ENCODE data around the gene FANCM. TPM values are rescaled to one million over a fixed set of nuclear protein-coding genes. Genes with fewer than 3 reads are reported as not detected.

The FANCM gene
- total RNA-seq, 2 donors from 2014 or later, result 4.7 to 8.8 TPM

DNA sequence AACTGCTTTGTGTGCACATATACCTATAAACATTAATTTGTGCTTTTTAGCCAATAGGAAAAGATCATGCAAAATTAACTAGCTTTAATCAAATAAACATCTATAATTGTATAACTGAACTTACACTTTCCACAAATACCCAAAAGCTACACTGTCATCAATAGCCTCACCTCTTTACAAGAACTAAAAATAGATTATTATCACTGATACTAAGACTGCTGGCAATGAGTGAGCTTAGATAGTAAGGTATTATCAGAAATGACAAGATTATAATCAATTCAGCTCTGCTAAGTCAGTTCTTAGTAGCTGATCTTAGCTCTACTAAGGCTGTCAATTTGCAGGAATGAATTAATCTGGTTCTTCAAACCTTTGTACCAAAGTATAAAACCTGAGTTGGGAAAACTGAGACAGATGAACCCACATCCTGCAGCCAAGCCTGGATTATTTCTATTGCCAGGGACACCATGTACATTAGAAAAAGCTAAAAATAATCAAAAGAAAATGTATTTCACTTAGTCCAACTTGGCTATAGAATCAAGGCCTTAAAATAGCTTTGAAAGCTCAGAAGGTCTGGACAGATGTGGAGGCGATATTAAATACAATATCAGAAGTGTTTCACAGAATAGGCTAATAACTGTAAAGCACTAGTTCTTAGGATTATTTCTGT, 6.6 kb upstream of the FANCM start:
- no peaks in the 10 kb centered on the region for H3K27me3 ChIP-seq
- TF ChIP-seq, protein P1, sequence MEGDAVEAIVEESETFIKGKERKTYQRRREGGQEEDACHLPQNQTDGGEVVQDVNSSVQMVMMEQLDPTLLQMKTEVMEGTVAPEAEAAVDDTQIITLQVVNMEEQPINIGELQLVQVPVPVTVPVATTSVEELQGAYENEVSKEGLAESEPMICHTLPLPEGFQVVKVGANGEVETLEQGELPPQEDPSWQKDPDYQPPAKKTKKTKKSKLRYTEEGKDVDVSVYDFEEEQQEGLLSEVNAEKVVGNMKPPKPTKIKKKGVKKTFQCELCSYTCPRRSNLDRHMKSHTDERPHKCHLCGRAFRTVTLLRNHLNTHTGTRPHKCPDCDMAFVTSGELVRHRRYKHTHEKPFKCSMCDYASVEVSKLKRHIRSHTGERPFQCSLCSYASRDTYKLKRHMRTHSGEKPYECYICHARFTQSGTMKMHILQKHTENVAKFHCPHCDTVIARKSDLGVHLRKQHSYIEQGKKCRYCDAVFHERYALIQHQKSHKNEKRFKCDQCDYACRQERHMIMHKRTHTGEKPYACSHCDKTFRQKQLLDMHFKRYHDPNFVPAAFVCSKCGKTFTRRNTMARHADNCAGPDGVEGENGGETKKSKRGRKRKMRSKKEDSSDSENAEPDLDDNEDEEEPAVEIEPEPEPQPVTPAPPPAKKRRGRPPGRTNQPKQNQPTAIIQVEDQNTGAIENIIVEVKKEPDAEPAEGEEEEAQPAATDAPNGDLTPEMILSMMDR (IDR thresholded peaks at IDR 0.05), result no peak
- intact Hi-C loops (cut with DNase I), result loop anchor here (5.0 kb wide), 1 partner anchor 42 kb away; no protein-coding TSS in a partner anchor
- no peaks in the 10 kb centered on the region for H3K4me1 ChIP-seq
- H3K27ac ChIP-seq, result no peak overlapping the region
- no peak for DNase-seq
- H3K9me3 ChIP-seq, result no peaks in the 10 kb centered on the region
- H3K4me3 ChIP-seq, result no peak overlapping the region
- H3K9ac ChIP-seq (ENCODE audit: low read depth in 2 of 2, low read length in 2 of 2), result no peak overlapping the region
- no peaks in the 10 kb centered on the region for H3K36me3 ChIP-seq

DNA sequence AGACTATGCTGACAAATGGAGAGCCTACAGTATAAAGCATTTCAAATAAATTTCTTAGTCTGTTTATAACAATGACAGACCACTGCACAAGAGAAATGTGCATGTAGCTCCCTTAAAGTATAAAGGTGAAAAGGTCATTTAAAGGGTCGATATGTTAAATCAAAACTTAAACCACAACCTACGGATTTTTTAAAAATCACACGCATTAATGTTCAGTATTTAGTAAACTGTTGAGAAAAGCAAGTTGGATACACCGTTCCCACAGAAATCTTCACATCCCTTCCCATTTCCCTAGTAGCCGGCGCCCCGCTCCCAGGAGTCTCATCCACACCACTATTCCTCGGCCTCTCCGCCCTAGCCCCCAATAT, 2.1 kb upstream of the FANCM start:
- peak overlapping the region; percentile 60 for H3K4me3 ChIP-seq
- no peaks in the 10 kb centered on the region for H3K36me3 ChIP-seq
- H3K9ac ChIP-seq (ENCODE audit: low read depth in 2 of 2, low read length in 2 of 2), result peak overlapping the region; percentile 90 to 92
- no peak for DNase-seq
- intact Hi-C loops (cut with DNase I), result loop anchor here (10.0 kb wide), 1 partner anchor 219 kb away; no protein-coding TSS in a partner anchor
- H3K9me3 ChIP-seq, result no peaks in the 10 kb centered on the region
- H3K27ac ChIP-seq, result peak overlapping the region; percentile 80
- H3K27me3 ChIP-seq, result no peaks in the 10 kb centered on the region
- H3K4me1 ChIP-seq, result peaks cover 10% of the 10 kb centered on the region
- TF ChIP-seq, protein P1 (IDR thresholded peaks at IDR 0.05), result no peak

DNA sequence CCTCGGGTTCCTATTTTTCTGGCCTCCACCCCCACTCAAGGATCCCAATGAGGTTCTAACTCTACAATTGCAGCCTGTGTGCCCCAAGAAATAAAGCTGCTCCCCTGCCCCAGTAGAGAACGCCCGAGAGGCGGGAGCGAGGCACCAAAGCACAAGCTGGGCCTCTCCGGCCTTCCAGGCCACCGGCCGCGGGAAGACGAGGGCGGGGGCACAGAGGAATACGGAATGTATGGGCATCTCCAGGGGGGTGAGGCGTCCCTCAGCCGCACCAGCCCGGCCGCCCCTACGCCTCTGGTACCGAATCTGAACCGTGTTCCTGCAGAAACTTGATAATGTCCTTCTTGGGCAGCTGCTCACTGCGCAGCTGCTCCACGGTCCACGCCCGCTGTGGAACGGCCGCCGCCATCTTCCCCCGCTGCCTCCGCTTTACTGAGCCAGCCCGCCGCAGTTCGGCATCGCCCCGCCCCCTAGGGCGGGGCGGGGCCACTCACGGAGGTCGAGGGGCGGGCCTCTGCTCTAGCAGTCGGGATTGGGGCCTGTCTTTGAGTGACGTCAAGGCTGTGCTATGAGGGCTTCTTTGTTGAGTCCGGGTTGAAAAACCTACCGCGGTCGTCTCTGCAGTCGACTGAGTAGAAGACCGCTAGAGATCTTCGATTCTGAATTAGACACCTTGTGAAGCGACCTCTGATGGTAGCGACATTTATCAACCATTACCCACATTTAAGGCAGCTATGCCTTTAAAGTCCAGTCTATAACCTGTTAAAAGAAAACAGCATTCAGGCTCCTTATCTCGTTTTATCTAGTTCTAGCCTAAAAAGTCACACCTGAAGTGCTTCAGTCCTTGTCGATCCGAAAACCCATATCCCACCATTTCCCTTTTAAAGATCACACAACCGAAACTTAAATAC, 1.4 kb upstream of the FANCM start, which contains the start of gene FKBP3:
Gene FKBP3, minus strand, starts transcription at position 431 of the 908 bp plus-strand sequence. Its CDS starts 25 bp downstream, at position 406.
- Histone ChIP-seq H3K27ac (peak within 1 kb of the TSS; percentile 80), H3K9me3 (no peaks in the 10 kb centered on the region), H3K4me1 (peaks cover 10% of the 10 kb centered on the region), H3K9ac (ENCODE audit: low read depth in 2 of 2, low read length in 2 of 2) (peak within 1 kb of the TSS; percentile 90 to 92), H3K27me3 (no peaks in the 10 kb centered on the region), H3K4me3 (peak within 1 kb of the TSS; percentile 60), H3K36me3 (no peaks in the 10 kb centered on the region)
- intact Hi-C loops (cut with DNase I), result loop anchor here (10.0 kb wide), 1 partner anchor 220 kb away; no protein-coding TSS in a partner anchor
- TF ChIP-seq, protein P1 (IDR thresholded peaks at IDR 0.05), result no peak
- peak; percentile 97 for DNase-seq

DNA sequence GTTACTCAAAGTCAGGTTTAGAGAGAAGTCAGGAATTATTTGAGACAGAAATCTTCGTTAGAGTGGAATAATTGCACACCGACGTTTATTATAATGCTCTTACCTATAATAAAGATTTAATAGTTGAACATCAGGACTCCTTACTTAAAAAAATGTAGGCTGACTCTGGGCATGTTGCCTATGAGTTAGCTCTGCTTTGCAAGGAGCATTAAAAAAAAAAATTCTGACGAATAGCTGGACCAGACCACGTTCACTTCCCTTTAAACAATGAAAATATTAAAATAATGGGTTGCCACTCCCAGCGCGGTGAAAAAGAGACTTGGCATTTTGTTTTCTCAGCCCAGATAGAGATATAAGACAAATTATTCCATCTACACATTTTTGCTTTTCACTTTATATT, 574 bp upstream of the FANCM start:
- H3K4me1 ChIP-seq, result peaks cover 10% of the 10 kb centered on the region
- DNase-seq, result peak; percentile 20

DNA sequence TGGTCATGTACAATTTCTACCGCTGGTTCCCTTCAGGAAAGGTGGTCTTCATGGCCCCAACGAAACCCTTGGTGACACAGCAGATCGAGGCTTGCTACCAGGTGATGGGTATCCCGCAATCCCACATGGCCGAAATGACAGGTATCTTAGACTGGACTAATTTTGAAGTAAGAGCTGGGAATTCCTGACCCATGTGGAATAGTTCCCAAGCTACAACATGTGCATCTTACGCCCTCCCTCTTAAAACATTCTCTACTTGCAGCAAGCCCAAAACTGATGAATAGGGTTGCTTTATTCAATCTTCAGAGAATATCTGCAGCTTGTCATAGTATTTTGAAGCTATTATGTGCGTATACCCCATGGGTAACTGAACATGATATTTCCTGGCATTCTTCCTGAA, 669 bp downstream of the FANCM start:
- no peaks in the 10 kb centered on the region for H3K9me3 ChIP-seq
- H3K27ac ChIP-seq, result no peak overlapping the region
- peak overlapping the region in 1 of 2 donors; percentile 92 for H3K9ac ChIP-seq (ENCODE audit: low read depth in 2 of 2, low read length in 2 of 2)
- H3K4me3 ChIP-seq, result peak overlapping the region; percentile 60
- peaks cover 10% of the 10 kb centered on the region for H3K4me1 ChIP-seq
- TF ChIP-seq, protein P1 (IDR thresholded peaks at IDR 0.05), result no peak
- intact Hi-C loops (cut with DNase I), result loop anchor here (5.0 to 10.0 kb wide), 2 partner anchors 174 to 222 kb away; partner anchors contain the start of genes KLHL28 and TOGARAM1
- H3K36me3 ChIP-seq, result no peaks in the 10 kb centered on the region
- DNase-seq, result no peak
- no peaks in the 10 kb centered on the region for H3K27me3 ChIP-seq

More for the DNA sequence above, 574 bp upstream of the FANCM start:
- Histone ChIP-seq H3K27me3 (no peaks in the 10 kb centered on the region), H3K4me3 (peak overlapping the region; percentile 60), H3K9me3 (no peaks in the 10 kb centered on the region), H3K9ac (ENCODE audit: low read depth in 2 of 2, low read length in 2 of 2) (peak overlapping the region in 1 of 2 donors; percentile 92), H3K27ac (peak overlapping the region; percentile 80), H3K36me3 (no peaks in the 10 kb centered on the region)
- TF ChIP-seq, protein P1 (IDR thresholded peaks at IDR 0.05), result no peak
- intact Hi-C loops (cut with DNase I), result loop anchor here (5.0 to 10.0 kb wide), 2 partner anchors 173 to 220 kb away; partner anchors contain the start of genes KLHL28 and TOGARAM1

Measured in colonic mucosa (tissue), 4 donors.